BLaER1 (cell line): ENCODE measurements around the gene PPM1H.

Experiments
- H3K27ac ChIP-seq: shearing (Covaris generic); formaldehyde crosslinking; 2 replicates; pipeline ENCODE4 v1.8.1; 2022
- H3K27me3 ChIP-seq: shearing (Covaris generic); formaldehyde crosslinking; 2 replicates; pipeline ENCODE4 v1.8.1; 2022
- H3K36me3 ChIP-seq: shearing (Covaris generic); formaldehyde crosslinking; 2 replicates; pipeline ENCODE4 v1.8.1; 2022
- H3K4me1 ChIP-seq: shearing (Covaris generic); formaldehyde crosslinking; 2 replicates; pipeline ENCODE4 v1.8.1; 2022
- H3K4me2 ChIP-seq: shearing (Covaris generic); formaldehyde crosslinking; 2 replicates; pipeline ENCODE4 v1.8.1; 2022
- H3K4me3 ChIP-seq: shearing (Covaris generic); formaldehyde crosslinking; 2 replicates; pipeline ENCODE4 v1.8.1; 2022
- H3K9ac ChIP-seq: shearing (Covaris generic); formaldehyde crosslinking; 2 replicates; pipeline ENCODE4 v1.8.1; 2022
- H3K9me3 ChIP-seq: shearing (Covaris generic); formaldehyde crosslinking; 2 replicates; pipeline ENCODE4 v1.8.1; 2022
- H4K20me1 ChIP-seq: shearing (Covaris generic); formaldehyde crosslinking; 2 replicates; pipeline ENCODE4 v1.8.1; 2022
- Cebpa-rat ChIP-seq: shearing (Covaris generic); IDR thresholded peaks from 2 replicates; pipeline ENCODE4 v1.8.1; 2022

Gene PPM1H

DNA sequence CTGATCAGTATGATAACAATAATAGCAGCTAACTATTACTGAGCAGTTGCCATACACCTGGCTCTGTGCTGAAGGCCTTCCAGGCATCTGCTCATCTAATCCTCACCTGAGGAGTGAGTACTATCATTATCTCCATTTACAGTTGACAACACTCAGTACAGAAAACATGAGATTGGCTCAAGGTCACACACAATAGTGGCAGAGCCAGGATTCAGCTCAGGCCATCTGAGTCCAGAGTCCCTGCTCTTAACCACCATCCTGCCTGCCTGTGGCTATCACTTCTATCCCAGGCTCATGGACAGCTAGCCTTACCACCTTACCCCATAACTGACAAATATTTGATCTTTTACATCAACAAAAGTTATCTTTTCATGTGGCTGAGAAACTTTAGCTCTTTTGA, 155.5 kb downstream of the PPM1H start:
- Histone ChIP-seq H3K9me3 (no peaks in the 10 kb centered on the region), H3K4me2 (no peak overlapping the region), H3K4me3 (no peak overlapping the region), H4K20me1 (no peaks in the 10 kb centered on the region), H3K36me3 (no peaks in the 10 kb centered on the region), H3K27ac (no peak overlapping the region), H3K9ac (no peak overlapping the region), H3K27me3 (no peaks in the 10 kb centered on the region), H3K4me1 (no peaks in the 10 kb centered on the region)
- TF ChIP-seq Cebpa-rat: no peak

DNA sequence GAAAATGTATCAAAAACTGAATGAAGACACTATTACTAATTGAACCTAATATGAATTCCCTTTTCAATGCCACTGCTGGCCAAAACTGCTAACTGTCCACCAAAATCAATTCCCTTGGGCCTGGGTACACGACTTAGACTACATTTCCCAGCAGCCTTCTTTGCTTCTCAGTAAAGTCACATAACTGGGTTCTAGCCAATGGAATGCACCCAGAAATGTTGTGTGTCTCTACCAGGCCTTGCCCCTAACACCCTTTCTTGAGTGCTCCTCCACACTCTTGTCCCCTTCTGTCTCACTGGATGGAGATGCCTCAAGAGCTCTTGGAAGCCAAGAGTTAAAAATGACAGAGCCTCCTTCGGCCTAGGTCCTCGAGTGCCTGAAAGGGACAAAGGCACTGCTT, 156.8 kb downstream of the PPM1H start:
- no peak overlapping the region for H3K9ac ChIP-seq
- no peak overlapping the region for H3K4me2 ChIP-seq
- H3K27me3 ChIP-seq: no peaks in the 10 kb centered on the region
- H4K20me1 ChIP-seq: no peaks in the 10 kb centered on the region
- no peak for TF ChIP-seq Cebpa-rat
- H3K4me3 ChIP-seq: no peak overlapping the region
- H3K4me1 ChIP-seq: no peaks in the 10 kb centered on the region
- no peak overlapping the region for H3K27ac ChIP-seq
- no peaks in the 10 kb centered on the region for H3K36me3 ChIP-seq
- H3K9me3 ChIP-seq: no peaks in the 10 kb centered on the region

DNA sequence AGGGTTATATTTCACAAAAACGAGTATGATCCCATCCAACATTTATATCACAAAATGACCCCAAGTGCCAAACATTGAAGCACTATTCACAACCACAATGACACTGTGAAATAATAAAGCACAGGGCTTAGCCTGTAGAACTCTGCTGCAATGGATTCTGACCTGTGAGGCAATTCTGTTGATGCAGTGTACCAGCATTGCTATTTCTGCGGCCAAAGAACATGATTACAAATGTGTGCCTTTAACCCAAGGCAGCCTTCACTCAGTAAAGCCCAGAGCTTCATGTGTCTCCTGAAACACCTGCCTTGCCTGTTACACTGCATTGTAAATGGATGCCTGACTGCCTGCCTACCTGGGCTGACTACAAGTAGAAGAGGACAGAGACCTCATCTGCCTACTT, 158.0 kb downstream of the PPM1H start:
- Histone ChIP-seq H3K9me3 (no peaks in the 10 kb centered on the region), H3K9ac (no peak overlapping the region), H3K27ac (no peak overlapping the region), H3K27me3 (no peaks in the 10 kb centered on the region), H3K4me3 (no peak overlapping the region), H3K4me1 (no peaks in the 10 kb centered on the region), H3K4me2 (no peak overlapping the region), H3K36me3 (no peaks in the 10 kb centered on the region), H4K20me1 (no peaks in the 10 kb centered on the region)
- TF ChIP-seq Cebpa-rat: no peak

DNA sequence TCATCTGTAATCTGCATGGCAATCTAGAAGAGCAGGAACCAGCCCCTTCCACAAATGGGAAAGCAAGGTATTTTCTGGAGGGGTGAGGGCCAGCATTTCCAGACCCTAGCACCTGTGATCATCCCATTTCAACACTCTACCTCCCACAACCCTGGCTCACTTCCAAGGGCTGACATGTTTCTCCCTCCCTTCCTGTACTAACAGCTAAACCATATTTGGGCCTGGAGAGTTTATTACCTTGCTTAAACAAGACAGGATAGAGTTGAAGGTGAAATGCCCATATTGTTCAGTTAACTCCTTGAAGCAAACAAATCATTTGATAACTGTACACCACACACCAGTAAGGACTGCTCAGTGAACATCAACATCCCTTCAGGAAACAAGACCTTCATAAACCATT, 158.4 kb downstream of the PPM1H start:
- TF ChIP-seq Cebpa-rat: no peak
- H3K9me3 ChIP-seq: no peaks in the 10 kb centered on the region
- H4K20me1 ChIP-seq: no peaks in the 10 kb centered on the region
- no peaks in the 10 kb centered on the region for H3K27me3 ChIP-seq
- no peak overlapping the region for H3K27ac ChIP-seq
- H3K9ac ChIP-seq: no peak overlapping the region
- no peaks in the 10 kb centered on the region for H3K4me1 ChIP-seq
- no peaks in the 10 kb centered on the region for H3K36me3 ChIP-seq
- no peak overlapping the region for H3K4me2 ChIP-seq
- H3K4me3 ChIP-seq: no peak overlapping the region

DNA sequence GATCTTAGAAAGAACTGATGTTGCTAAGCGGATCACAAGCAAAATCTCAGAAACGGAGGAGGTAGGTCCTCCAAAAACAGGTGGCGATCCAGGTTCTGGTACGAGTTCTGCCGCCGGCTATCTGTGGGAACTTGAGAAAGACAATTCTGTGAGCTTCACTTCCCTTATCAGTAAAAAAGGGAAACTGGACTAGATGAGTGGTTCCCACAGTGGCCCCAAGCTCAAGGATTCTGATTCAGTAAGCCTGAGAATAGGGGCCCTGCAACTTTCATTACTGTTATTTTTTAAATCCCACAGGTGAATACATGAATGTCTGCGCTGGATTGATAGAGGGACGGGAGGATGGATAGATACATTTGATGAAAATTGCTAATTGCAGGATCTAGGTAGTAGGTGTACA, 160.2 kb downstream of the PPM1H start:
- H3K27ac ChIP-seq: no peak overlapping the region
- no peak overlapping the region for H3K4me3 ChIP-seq
- no peaks in the 10 kb centered on the region for H3K27me3 ChIP-seq
- H3K36me3 ChIP-seq: no peaks in the 10 kb centered on the region
- no peaks in the 10 kb centered on the region for H3K4me1 ChIP-seq
- H3K4me2 ChIP-seq: no peak overlapping the region
- no peaks in the 10 kb centered on the region for H4K20me1 ChIP-seq
- no peak for TF ChIP-seq Cebpa-rat
- no peak overlapping the region for H3K9ac ChIP-seq
- no peaks in the 10 kb centered on the region for H3K9me3 ChIP-seq

DNA sequence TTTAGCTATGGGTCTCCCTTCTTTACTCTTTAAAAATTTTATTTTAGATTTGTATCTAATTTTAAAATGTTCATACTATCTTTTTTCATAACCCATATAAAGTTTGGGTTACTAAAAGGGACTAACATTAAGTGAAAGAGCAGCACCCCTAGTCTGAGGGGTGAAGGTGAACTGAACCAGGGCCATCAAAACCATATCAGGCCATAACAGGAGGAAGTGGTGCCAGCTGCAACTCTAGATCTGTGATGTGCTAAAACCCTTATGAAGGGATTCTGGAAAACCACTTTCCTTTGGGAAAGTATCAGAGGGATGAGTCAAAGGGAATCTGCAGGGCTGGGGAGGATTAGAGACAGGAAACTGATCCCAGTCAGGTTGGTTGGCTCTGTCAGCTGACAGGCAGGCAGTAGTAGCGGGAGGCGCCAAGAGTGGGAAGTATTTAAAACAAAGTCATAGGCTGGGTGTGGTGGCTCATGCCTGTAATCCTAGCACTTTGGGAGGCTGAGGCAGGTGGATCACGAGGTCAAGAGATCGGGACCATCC, 162.5 kb downstream of the PPM1H start:
- Histone ChIP-seq H3K9me3 (no peaks in the 10 kb centered on the region), H3K9ac (no peak overlapping the region), H3K4me1 (no peaks in the 10 kb centered on the region), H3K27ac (no peak overlapping the region), H3K4me3 (no peak overlapping the region), H3K4me2 (no peak overlapping the region), H3K36me3 (no peaks in the 10 kb centered on the region), H4K20me1 (no peaks in the 10 kb centered on the region), H3K27me3 (no peaks in the 10 kb centered on the region)
- TF ChIP-seq Cebpa-rat: no peak

DNA sequence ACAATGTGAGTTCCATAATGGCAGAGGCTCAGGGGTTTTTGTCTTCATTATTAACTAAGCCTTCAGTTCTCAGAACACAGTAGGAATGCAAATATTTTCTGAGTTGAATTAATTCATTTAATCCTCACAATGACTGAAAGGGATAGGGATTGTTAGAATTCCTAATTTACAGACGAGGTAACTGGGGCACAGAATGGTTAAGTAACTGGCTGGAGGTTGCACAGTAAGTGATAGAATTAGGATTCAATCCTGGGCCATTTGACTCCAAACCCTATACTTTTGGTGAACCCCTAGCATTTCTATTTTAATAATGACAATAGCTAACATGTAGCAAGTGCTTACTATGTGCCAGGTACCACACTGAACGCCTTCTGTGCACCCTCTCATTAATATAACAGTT, 163.1 kb downstream of the PPM1H start:
- no peaks in the 10 kb centered on the region for H3K36me3 ChIP-seq
- H3K4me2 ChIP-seq: no peak overlapping the region
- no peaks in the 10 kb centered on the region for H4K20me1 ChIP-seq
- H3K9me3 ChIP-seq: no peaks in the 10 kb centered on the region
- TF ChIP-seq Cebpa-rat: no peak
- no peaks in the 10 kb centered on the region for H3K4me1 ChIP-seq
- no peak overlapping the region for H3K9ac ChIP-seq
- no peak overlapping the region for H3K4me3 ChIP-seq
- no peak overlapping the region for H3K27ac ChIP-seq
- H3K27me3 ChIP-seq: no peaks in the 10 kb centered on the region

DNA sequence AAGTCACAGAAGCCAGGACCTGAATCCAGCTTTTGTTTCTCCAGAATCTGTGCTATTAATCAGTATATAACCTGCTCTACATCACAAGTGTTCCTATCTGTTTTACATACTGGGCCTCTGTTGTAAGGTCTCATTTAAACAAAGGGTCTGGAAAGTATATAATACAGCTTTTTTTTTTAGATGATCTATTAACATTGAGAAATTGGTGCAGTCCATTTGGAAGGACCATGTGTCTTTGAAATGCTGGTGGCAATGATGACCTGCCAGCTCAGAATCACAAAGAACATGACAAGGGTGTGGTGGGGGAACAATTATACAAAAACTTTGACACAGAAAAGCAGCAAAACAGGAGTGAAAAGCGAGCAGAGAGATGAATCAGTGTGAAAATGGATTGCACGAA, 164.6 kb downstream of the PPM1H start:
- Histone ChIP-seq H3K27ac (no peak overlapping the region), H3K4me3 (no peak overlapping the region), H3K4me1 (no peaks in the 10 kb centered on the region), H3K36me3 (no peaks in the 10 kb centered on the region), H3K4me2 (no peak overlapping the region), H3K9me3 (no peaks in the 10 kb centered on the region), H3K9ac (no peak overlapping the region), H4K20me1 (no peaks in the 10 kb centered on the region), H3K27me3 (no peaks in the 10 kb centered on the region)
- no peak for TF ChIP-seq Cebpa-rat

DNA sequence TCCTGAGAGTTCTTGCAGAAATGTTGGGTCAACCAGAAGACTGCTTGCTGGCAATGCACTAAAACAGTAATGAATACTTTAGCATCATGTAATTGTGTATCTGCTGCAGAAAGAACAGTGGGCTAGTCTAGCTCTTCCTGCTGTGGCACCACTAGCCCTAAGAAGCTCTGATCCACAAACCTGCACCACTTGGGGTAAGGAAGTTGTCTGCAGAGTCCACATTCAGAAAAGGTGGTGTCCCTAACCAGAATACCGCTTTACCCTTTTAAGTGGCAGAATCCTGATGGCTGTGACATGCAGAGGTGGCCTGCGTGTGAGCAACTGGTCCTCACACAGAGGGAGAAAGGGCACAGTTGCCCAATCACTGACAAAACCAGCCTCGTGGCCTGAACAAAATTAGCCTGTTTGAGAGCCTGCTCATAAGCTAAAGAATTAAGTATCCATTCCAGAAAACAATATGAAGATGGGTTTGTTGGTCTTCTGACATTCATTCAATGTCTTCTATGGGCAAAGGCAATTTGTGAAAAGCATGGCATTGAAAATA, 165.8 kb downstream of the PPM1H start:
- H3K36me3 ChIP-seq: no peaks in the 10 kb centered on the region
- TF ChIP-seq Cebpa-rat: no peak
- H3K9ac ChIP-seq: no peak overlapping the region
- no peaks in the 10 kb centered on the region for H3K9me3 ChIP-seq
- H3K27me3 ChIP-seq: no peaks in the 10 kb centered on the region
- H4K20me1 ChIP-seq: no peaks in the 10 kb centered on the region
- no peak overlapping the region for H3K4me2 ChIP-seq
- H3K27ac ChIP-seq: no peak overlapping the region
- no peak overlapping the region for H3K4me3 ChIP-seq
- H3K4me1 ChIP-seq: no peaks in the 10 kb centered on the region

DNA sequence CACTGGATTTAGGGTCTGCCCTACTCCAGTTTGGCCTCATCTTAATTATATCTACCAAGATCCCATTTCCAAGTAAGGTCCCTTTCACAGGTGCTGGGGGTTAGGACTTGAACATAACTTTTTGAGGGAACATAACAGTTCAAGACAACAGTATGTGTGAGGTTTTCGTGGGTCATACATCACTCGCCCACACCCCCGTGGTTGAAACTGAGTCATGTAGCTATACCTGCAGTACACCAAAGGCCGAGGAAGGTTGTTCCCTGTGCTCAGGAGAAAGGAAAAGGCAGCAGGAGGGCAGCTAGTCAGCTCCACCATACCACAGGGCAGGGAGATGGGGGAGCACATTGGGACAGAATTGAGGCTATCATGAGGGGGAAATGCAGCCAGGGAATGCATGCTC, 167.0 kb downstream of the PPM1H start:
- no peaks in the 10 kb centered on the region for H3K4me1 ChIP-seq
- H3K36me3 ChIP-seq: no peaks in the 10 kb centered on the region
- no peak overlapping the region for H3K4me2 ChIP-seq
- no peak overlapping the region for H3K4me3 ChIP-seq
- no peaks in the 10 kb centered on the region for H4K20me1 ChIP-seq
- H3K9me3 ChIP-seq: no peaks in the 10 kb centered on the region
- H3K27me3 ChIP-seq: no peaks in the 10 kb centered on the region
- TF ChIP-seq Cebpa-rat: no peak
- no peak overlapping the region for H3K9ac ChIP-seq
- H3K27ac ChIP-seq: no peak overlapping the region

DNA sequence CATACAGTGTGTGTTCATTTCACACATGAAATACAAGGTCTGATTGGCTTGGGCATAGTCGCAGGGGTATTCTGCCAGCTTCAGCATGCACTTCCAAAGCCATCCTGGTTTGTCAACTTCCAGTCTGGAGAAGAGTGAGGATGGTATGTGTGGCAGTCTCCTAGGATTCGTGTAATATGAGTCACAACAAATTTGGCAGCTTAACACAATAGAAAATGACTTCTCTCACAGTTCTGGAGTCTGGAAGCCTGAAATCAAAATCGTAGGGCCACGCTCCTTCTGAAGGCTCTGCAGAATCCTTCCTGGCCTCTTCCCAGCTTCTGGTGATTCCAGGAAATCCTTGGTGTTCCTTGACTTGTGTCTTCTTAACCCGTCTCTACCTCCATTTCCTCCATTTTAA, 167.5 kb downstream of the PPM1H start:
- Histone ChIP-seq H3K4me3 (no peak overlapping the region), H3K9ac (no peak overlapping the region), H3K4me1 (no peaks in the 10 kb centered on the region), H3K27ac (no peak overlapping the region), H4K20me1 (no peaks in the 10 kb centered on the region), H3K9me3 (no peaks in the 10 kb centered on the region), H3K36me3 (no peaks in the 10 kb centered on the region), H3K4me2 (no peak overlapping the region), H3K27me3 (no peaks in the 10 kb centered on the region)
- no peak for TF ChIP-seq Cebpa-rat
